HG02759 (cell line): ENCODE data around the gene CCM2.

ENCODE experiments used
- ATAC-seq: cut with Tn5 transposase; IDR thresholded peaks from one replicate; pipeline ENCODE4 v1.9.1; 2021; ENCODE audit warnings: mild to moderate bottlenecking, moderate library complexity; ENCODE audit not compliant: unreplicated experiment

Gene CCM2

GRCh38 chr7:45077579-45077978 is 77.6 kb downstream of the CCM2 start:
- no peak for ATAC-seq

GRCh38 chr7:45078125-45078681 is 78.2 kb downstream of the CCM2 start:
- no peak for ATAC-seq

- ATAC-seq = no peak
These were observed 80.4 kb downstream of the CCM2 start for GRCh38 chr7:45080265-45080957.

- no peak for ATAC-seq
These were observed 81.1 kb downstream of the CCM2 start for GRCh38 chr7:45080958-45081669.

- no peak for ATAC-seq
These were observed 81.6 kb downstream of the CCM2 start for GRCh38 chr7:45081670-45081974.

GRCh38 chr7:45082031-45082830 is 82.2 kb downstream of the CCM2 start:
- ATAC-seq = no peak

- ATAC-seq = no peak
These were observed 82.9 kb downstream of the CCM2 start for GRCh38 chr7:45082831-45083331.

- no peak for ATAC-seq
These were observed 84.3 kb downstream of the CCM2 start for GRCh38 chr7:45084336-45084735.

- no peak for ATAC-seq
These were observed 85.1 kb downstream of the CCM2 start for GRCh38 chr7:45084901-45085618.

GRCh38 chr7:45085619-45086200 is 85.7 kb downstream of the CCM2 start:
- ATAC-seq = no peak

GRCh38 chr7:45086331-45087065 is 86.5 kb downstream of the CCM2 start:
- ATAC-seq = no peak

- ATAC-seq = no peak
These were observed 87.5 kb downstream of the CCM2 start for GRCh38 chr7:45087301-45088145.

GRCh38 chr7:45088146-45088701 is 88.2 kb downstream of the CCM2 start:
- ATAC-seq = no peak

- no peak for ATAC-seq
These were observed 88.9 kb downstream of the CCM2 start, which contains the start of gene NACAD for GRCh38 chr7:45088821-45089340. TSS of gene NACAD (minus strand) at chr7:45088969. CDS start at chr7:45088894, 75 bp downstream.

- ATAC-seq = no peak
These were observed 89.4 kb downstream of the CCM2 start for GRCh38 chr7:45089341-45089891.

- ATAC-seq = no peak
These were observed 92.3 kb downstream of the CCM2 start for GRCh38 chr7:45092100-45092930.

- no peak for ATAC-seq
These were observed 92.9 kb downstream of the CCM2 start for GRCh38 chr7:45092931-45093235.
